Measurements from ENCODE around the gene ARID2. TPM values are rescaled to one million over a fixed set of nuclear protein-coding genes. Genes with fewer than 3 reads are reported as not detected.

Gene ARID2
- total RNA-seq (ENCODE audit: unreplicated experiment), result 45.5 TPM
- long read RNA-seq, result 0 reads

- Mint-ChIP-seq H3K4me1 (ENCODE audit: low read depth, unreplicated experiment) (peaks cover 20% of the 10 kb centered on the region), H3K9me3 (ENCODE audit: unreplicated experiment) (peaks cover 25% of the 10 kb centered on the region), H3K27ac (ENCODE audit: unreplicated experiment) (peak within 1 kb of the TSS; percentile 100), H3K36me3 (ENCODE audit: unreplicated experiment) (no peaks in the 10 kb centered on the region), H3K27me3 (ENCODE audit: unreplicated experiment) (peaks cover 10% of the 10 kb centered on the region), H3K4me3 (ENCODE audit: unreplicated experiment) (peak within 1 kb of the TSS; percentile 99)
- DNase-seq, result peak; percentile 74
- TF ChIP-seq CTCF (IDR thresholded peaks at IDR 0.05; ENCODE audit: partially characterized antibody, unreplicated experiment), result no peak
These were observed at the start of gene ARID2 for GRCh38 chr12:45729233-45730083. Gene ARID2, plus strand, starts transcription at chr12:45729706. Its CDS starts 131 bp downstream, at chr12:45729837.

GRCh38 chr12:45680362-45680761 is 49.1 kb upstream of the ARID2 start:
- Mint-ChIP-seq H3K27me3 (ENCODE audit: unreplicated experiment) (no peaks in the 10 kb centered on the region), H3K4me3 (ENCODE audit: unreplicated experiment) (no peak overlapping the region), H3K4me1 (ENCODE audit: low read depth, unreplicated experiment) (no peaks in the 10 kb centered on the region), H3K36me3 (ENCODE audit: unreplicated experiment) (no peaks in the 10 kb centered on the region), H3K27ac (ENCODE audit: unreplicated experiment) (no peak overlapping the region), H3K9me3 (ENCODE audit: unreplicated experiment) (peaks cover 1% of the 10 kb centered on the region)
- no peak for DNase-seq
- no peak for TF ChIP-seq CTCF (IDR thresholded peaks at IDR 0.05; ENCODE audit: partially characterized antibody, unreplicated experiment)

- no peak for DNase-seq
- H3K27ac Mint-ChIP-seq (ENCODE audit: unreplicated experiment), result no peak overlapping the region
- H3K9me3 Mint-ChIP-seq (ENCODE audit: unreplicated experiment), result peaks cover 1% of the 10 kb centered on the region
- no peaks in the 10 kb centered on the region for H3K36me3 Mint-ChIP-seq (ENCODE audit: unreplicated experiment)
- H3K4me3 Mint-ChIP-seq (ENCODE audit: unreplicated experiment), result no peak overlapping the region
- H3K27me3 Mint-ChIP-seq (ENCODE audit: unreplicated experiment), result no peaks in the 10 kb centered on the region
- H3K4me1 Mint-ChIP-seq (ENCODE audit: low read depth, unreplicated experiment), result no peaks in the 10 kb centered on the region
- no peak for TF ChIP-seq CTCF (IDR thresholded peaks at IDR 0.05; ENCODE audit: partially characterized antibody, unreplicated experiment)
These were observed 48.0 kb upstream of the ARID2 start for GRCh38 chr12:45681465-45681864.

- Mint-ChIP-seq H3K27ac (ENCODE audit: unreplicated experiment) (no peak overlapping the region), H3K36me3 (ENCODE audit: unreplicated experiment) (no peaks in the 10 kb centered on the region), H3K4me1 (ENCODE audit: low read depth, unreplicated experiment) (no peaks in the 10 kb centered on the region), H3K27me3 (ENCODE audit: unreplicated experiment) (no peaks in the 10 kb centered on the region), H3K9me3 (ENCODE audit: unreplicated experiment) (peaks cover 1% of the 10 kb centered on the region), H3K4me3 (ENCODE audit: unreplicated experiment) (no peak overlapping the region)
- no peak for TF ChIP-seq CTCF (IDR thresholded peaks at IDR 0.05; ENCODE audit: partially characterized antibody, unreplicated experiment)
- DNase-seq, result no peak
These were observed 43.8 kb upstream of the ARID2 start for GRCh38 chr12:45685680-45686079.

All from glutamatergic neuron (in vitro differentiated cells).